HG03108 (cell line): ENCODE measurements around the gene SRPRB.

Experiments
- ATAC-seq: cut with Tn5 transposase; IDR thresholded peaks from one replicate; pipeline ENCODE4 v1.9.1; 2021; ENCODE audit warnings: moderate library complexity; ENCODE audit not compliant: unreplicated experiment

The SRPRB gene

GRCh38 chr3:133825969-133826727 lies 20.5 kb downstream of the SRPRB start:
- ATAC-seq = no peak

GRCh38 chr3:133827136-133827535 lies 21.5 kb downstream of the SRPRB start:
- no peak for ATAC-seq

- ATAC-seq = no peak
These were observed 22.1 kb downstream of the SRPRB start for GRCh38 chr3:133827684-133828083.

GRCh38 chr3:133828576-133829309 lies 23.1 kb downstream of the SRPRB start:
- no peak for ATAC-seq

- no peak for ATAC-seq
These were observed 23.7 kb downstream of the SRPRB start for GRCh38 chr3:133829310-133829707.

- no peak for ATAC-seq
These were observed 24.5 kb downstream of the SRPRB start for GRCh38 chr3:133830071-133830470.

- ATAC-seq = no peak
These were observed 26.6 kb downstream of the SRPRB start for GRCh38 chr3:133831966-133832801.

GRCh38 chr3:133832802-133833144 lies 27.2 kb downstream of the SRPRB start:
- ATAC-seq = no peak

- no peak for ATAC-seq
These were observed 27.7 kb downstream of the SRPRB start for GRCh38 chr3:133833267-133833666.

GRCh38 chr3:133833880-133834620 lies 28.4 kb downstream of the SRPRB start:
- no peak for ATAC-seq

- no peak for ATAC-seq
These were observed 29.2 kb downstream of the SRPRB start for GRCh38 chr3:133834621-133835417.

- no peak for ATAC-seq
These were observed 29.8 kb downstream of the SRPRB start for GRCh38 chr3:133835418-133835743.

GRCh38 chr3:133835961-133836360 lies 30.3 kb downstream of the SRPRB start:
- ATAC-seq = no peak

- no peak for ATAC-seq
These were observed 31.0 kb downstream of the SRPRB start for GRCh38 chr3:133836497-133837158.

- ATAC-seq = no peak
These were observed 32.1 kb downstream of the SRPRB start for GRCh38 chr3:133837487-133838295.

GRCh38 chr3:133838296-133838789 lies 32.7 kb downstream of the SRPRB start:
- ATAC-seq = no peak

- no peak for ATAC-seq
These were observed 33.5 kb downstream of the SRPRB start for GRCh38 chr3:133838916-133839800.
